GM12878 (cell line): ENCODE measurements around the gene ELL2. TPM values are rescaled to one million over a fixed set of nuclear protein-coding genes. Genes with fewer than 3 reads are reported as not detected.
A peak's percentile ranks its signal among the peaks of the same experiment; 100 is the strongest.

Source experiments
- ATAC-seq: fragments of 200-7000 bp; cut with Tn5 transposase; 3 replicates; pipeline ENCODE4 v1.9.1; 2020; ENCODE audit warnings: mild to moderate bottlenecking, moderate library complexity
- BruUV-seq: library from RNA; stranded (reverse); fragments of 400-500 nt; replicated peaks from 2 replicates; lab custom pipeline; 2021; lab: Mats Ljungman, UMichigan
- CTCF ChIA-PET: fragments of 300-600 bp; sonication (Branson Sonifier 250); formaldehyde crosslinking; extraction: SDS; loops from one replicate; lab custom pipeline; 2021; ENCODE audit warnings: inconsistent platforms; lab: Yijun Ruan, JAX
- POLR2A ChIA-PET: fragments of 350-600 bp; formaldehyde crosslinking; extraction: SDS; loops from one replicate; lab custom pipeline; 2021; ENCODE audit warnings: inconsistent platforms; lab: Charles Lee
- RAD21 ChIA-PET: fragments of 300-600 bp; sonication (Branson Sonifier 250); formaldehyde crosslinking; loops from one replicate; lab custom pipeline; 2023; ENCODE audit warnings: antibody characterized with exemption; ENCODE audit not compliant: unreplicated experiment; lab: Charles Lee
- SMC1A ChIA-PET: fragments of 300-600 bp; sonication (Branson Sonifier 250); formaldehyde crosslinking; loops from one replicate; lab custom pipeline; 2023; ENCODE audit not compliant: unreplicated experiment, uncharacterized antibody; lab: Charles Lee
- DNase-seq: peaks from one replicate; pipeline ENCODE4 v3.0.0-alpha.2; 2011; ENCODE audit warnings: low read depth, low spot score
- FAIRE-seq: peaks from 3 replicates; lab custom pipeline; 2011; peaks lifted over from hg19 to GRCh38; lab: Jason Lieb, UNC
- H2AFZ ChIP-seq: 2 replicates; pipeline ENCODE4 v1.6.0; 2011; ENCODE audit warnings: low read depth, low read length, control low read depth; ENCODE audit not compliant: control insufficient read depth
- H3K27ac ChIP-seq: 2 replicates; pipeline ENCODE4 v1.5.1; 2011; ENCODE audit warnings: control low read depth; ENCODE audit not compliant: control insufficient read depth, insufficient read depth
- H3K27me3 ChIP-seq, 2 experiments: replicated peaks in 1 of 2; 2 replicates each; pipeline versions ENCODE4 v1.6.0 to v1.6.1; 2011; ENCODE audit warnings: low read length in 1 of 2; ENCODE audit not compliant: control insufficient read depth in 2 of 2, insufficient read depth in 2 of 2
- H3K36me3 ChIP-seq, 2 experiments: 2 replicates each; pipeline ENCODE4 v1.5.1; 2011; ENCODE audit warnings: low read length in 1 of 2; ENCODE audit not compliant: control insufficient read depth in 2 of 2, insufficient read depth in 2 of 2
- H3K4me1 ChIP-seq: 2 replicates; pipeline ENCODE4 v1.6.1; 2011; ENCODE audit warnings: mild to moderate bottlenecking, low read length, moderate library complexity, mixed read lengths; ENCODE audit not compliant: control insufficient read depth, insufficient read depth
- H3K4me2 ChIP-seq: 2 replicates; pipeline ENCODE4 v1.6.0; 2011; ENCODE audit warnings: control low read depth; ENCODE audit not compliant: control insufficient read depth, insufficient read depth
- H3K4me3 ChIP-seq: fragments of 200-600 bp; sonication (generic); 2 replicates; pipeline ENCODE4 v1.5.1; 2016
- H3K79me2 ChIP-seq: 2 replicates; pipeline ENCODE4 v1.6.0; 2011; ENCODE audit warnings: low read length; ENCODE audit not compliant: control insufficient read depth, insufficient read depth
- H3K9ac ChIP-seq: 2 replicates; pipeline ENCODE4 v1.8.0; 2011; ENCODE audit warnings: low read length, control low read depth, mixed read lengths; ENCODE audit not compliant: control insufficient read depth, insufficient read depth
- H3K9me3 ChIP-seq: replicated peaks from 3 replicates; pipeline ENCODE4 v1.5.1; 2011; ENCODE audit warnings: mild to moderate bottlenecking, low read length; ENCODE audit not compliant: control insufficient read depth, insufficient read depth
- H4K20me1 ChIP-seq: 2 replicates; pipeline ENCODE4 v1.6.0; 2011; ENCODE audit not compliant: control insufficient read depth, insufficient read depth
- GABPA ChIP-seq: IDR thresholded peaks from 2 replicates; pipeline ENCODE4 v1.6.1; 2014; ENCODE audit warnings: antibody characterized with exemption, low read depth, mild to moderate bottlenecking, inconsistent platforms
- MTA3 ChIP-seq: IDR thresholded peaks from 2 replicates; pipeline ENCODE4 v1.6.1; 2012; ENCODE audit warnings: low read length, inconsistent platforms, borderline replicate concordance
- RUNX3 ChIP-seq: IDR thresholded peaks from 2 replicates; pipeline ENCODE4 v1.6.1; 2012; ENCODE audit warnings: low read length, inconsistent platforms
- WGBS: methylation state at CpG from one replicate; pipeline ENCODE4 v1.1.6; 2016; ENCODE audit warnings: low lambda C conversion rate; ENCODE audit not compliant: insufficient replicate concordance, insufficient coverage; ENCODE audit errors: missing lambda C conversion rate; 5-methylcytosine and 5-hydroxymethylcytosine counted together
- in situ Hi-C: fragments of 300-500 bp; cut with MboI; formaldehyde crosslinking; loops from 9 replicates; pipeline ENCODE4 v1.14.3; 2018; ENCODE audit warnings: mixed read lengths
- intact Hi-C: fragments of 100-400 bp; cut with micrococcal nuclease; formaldehyde crosslinking; loops from one replicate; pipeline ENCODE4 v1.14.2; 2022; ENCODE audit not compliant: unreplicated experiment
- polyA plus RNA-seq, 11 experiments: library from polyadenylated mRNA; depleted of rRNA in 4 of 11; unstranded in 6 of 11; stranded (reverse) in 5 of 11; fragments of >200 nt; fragmentation: Nextera tagmentation in 4 of 11; fragmentation: Illumina TruSeq in 1 of 11; extraction: Ambion mirVana in 4 of 11; extraction: Trizol in 1 of 11; gene quantifications; 1 replicate in 1 of 11; 2 replicates in 10 of 11; pipeline versions ENCODE4 v1.2.1 to v1.2.3, GENCODE V29; 2011 to 2016; ENCODE audit warnings: inconsistent platforms in 2 of 11, missing spikeins in 2 of 11, low read depth in 1 of 11
- total RNA-seq, 4 experiments: library from RNA; depleted of rRNA in 3 of 4; stranded (reverse); fragments of >200 nt in 3 of 4; fragmentation: Illumina TruSeq in 1 of 4; extraction: Trizol in 1 of 4; gene quantifications; 2 replicates each; pipeline versions ENCODE4 v1.2.1 to v1.2.3, GENCODE V29; 2013 to 2021
- TF ChIP-seq, protein P1 (sequence below): fragments of 450-650 bp; formaldehyde crosslinking; IDR thresholded peaks from 2 replicates; pipeline ENCODE4 v1.4.0; 2022; ENCODE audit warnings: mild to moderate bottlenecking, moderate library complexity
- TF ChIP-seq, protein P2 (sequence below): IDR thresholded peaks from 2 replicates; pipeline ENCODE4 v1.6.1; 2012; ENCODE audit warnings: improper control_type of control experiment, low read depth, low read length; ENCODE audit not compliant: insufficient replicate concordance

The ELL2 gene
- total and polyA plus RNA-seq, 10 of the 15 experiments (the other 5 are each of a cell fraction or from before 2014, with no cell fraction given), result 24.2 to 91.4 (median 57.4) TPM

DNA sequence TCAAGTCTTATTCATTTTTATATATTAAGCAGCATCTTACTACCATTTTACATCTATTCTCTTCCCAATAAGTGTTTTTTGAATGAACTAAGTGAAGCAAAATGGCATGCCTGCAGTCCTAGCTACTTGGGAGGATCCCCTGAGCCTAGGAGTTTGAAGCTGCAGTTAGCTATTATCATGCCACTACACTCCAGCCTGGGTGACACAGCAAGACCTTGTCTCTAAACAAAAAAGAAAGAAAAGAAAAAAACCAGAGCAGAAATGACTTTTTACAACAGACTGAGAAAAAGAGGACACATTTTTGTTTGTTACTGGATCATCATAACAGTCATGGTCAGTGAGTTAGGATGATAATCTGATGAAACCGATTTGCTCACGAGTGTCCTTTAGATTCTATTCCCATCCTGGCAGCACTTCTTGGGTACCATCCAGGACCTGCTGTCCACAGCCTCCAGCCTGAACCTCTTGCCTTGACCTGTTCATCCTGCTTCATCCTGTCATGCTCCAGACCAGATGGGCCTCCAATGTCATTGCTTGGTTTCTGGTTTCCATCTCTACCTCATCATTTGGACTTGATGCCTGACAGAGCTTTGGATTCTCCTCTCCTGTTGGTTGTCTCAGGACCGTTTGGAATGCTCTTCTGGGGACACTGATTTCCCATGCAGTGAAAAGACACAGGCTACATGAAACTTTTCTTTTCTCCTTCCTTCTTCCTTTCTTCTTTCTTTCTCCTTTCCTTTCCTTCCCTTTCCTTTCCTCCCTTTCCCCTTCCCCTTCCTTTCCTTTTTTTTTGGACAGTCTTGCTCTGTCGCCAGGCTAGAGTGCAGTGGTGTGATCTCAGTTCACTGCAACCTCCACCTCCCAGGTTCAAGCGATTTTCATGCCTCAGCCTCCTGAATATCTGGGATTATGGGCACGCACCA is 89.0 kb downstream of the ELL2 start:
- H2AFZ ChIP-seq, result no peak overlapping the region
- in situ Hi-C loops, result no loop called here
- RAD21 ChIA-PET, result interaction anchor here (1.0 to 5.6 kb wide), 9 partner anchors 12 to 465 kb away, joined by 3 to 36 read pairs (median 16); no protein-coding TSS in a partner anchor
- no TSS peak for BruUV-seq
- 59% methylated on average over 5 of the region's 6 CpGs for WGBS
- no peaks in the 10 kb centered on the region for H3K27me3 ChIP-seq
- no peaks in the 10 kb centered on the region for H3K36me3 ChIP-seq
- CTCF ChIA-PET, result interaction anchor here (0.6 to 3.8 kb wide), 10 partner anchors 8 to 572 kb away, joined by 3 to 23 read pairs (median 3); no protein-coding TSS in a partner anchor
- H3K79me2 ChIP-seq, result no peaks in the 10 kb centered on the region
- ATAC-seq, result no peak
- no peak overlapping the region for H3K4me2 ChIP-seq
- intact Hi-C loops, result no loop called here
- H3K27ac ChIP-seq, result no peak overlapping the region
- POLR2A ChIA-PET, result interaction anchor here (0.6 to 3.3 kb wide), 2 partner anchors 7 to 14 kb away, joined by 3 to 16 read pairs; no protein-coding TSS in a partner anchor
- H3K9ac ChIP-seq, result no peak overlapping the region
- no peak overlapping the region for H3K4me3 ChIP-seq
- H4K20me1 ChIP-seq, result no peaks in the 10 kb centered on the region
- peaks cover 22% of the 10 kb centered on the region for H3K4me1 ChIP-seq
- SMC1A ChIA-PET, result interaction anchor here (0.7 to 8.1 kb wide), 16 partner anchors 8 to 464 kb away, joined by 3 to 62 read pairs (median 6); no protein-coding TSS in a partner anchor
- no peak for TF ChIP-seq MTA3
- TF ChIP-seq, protein P1, sequence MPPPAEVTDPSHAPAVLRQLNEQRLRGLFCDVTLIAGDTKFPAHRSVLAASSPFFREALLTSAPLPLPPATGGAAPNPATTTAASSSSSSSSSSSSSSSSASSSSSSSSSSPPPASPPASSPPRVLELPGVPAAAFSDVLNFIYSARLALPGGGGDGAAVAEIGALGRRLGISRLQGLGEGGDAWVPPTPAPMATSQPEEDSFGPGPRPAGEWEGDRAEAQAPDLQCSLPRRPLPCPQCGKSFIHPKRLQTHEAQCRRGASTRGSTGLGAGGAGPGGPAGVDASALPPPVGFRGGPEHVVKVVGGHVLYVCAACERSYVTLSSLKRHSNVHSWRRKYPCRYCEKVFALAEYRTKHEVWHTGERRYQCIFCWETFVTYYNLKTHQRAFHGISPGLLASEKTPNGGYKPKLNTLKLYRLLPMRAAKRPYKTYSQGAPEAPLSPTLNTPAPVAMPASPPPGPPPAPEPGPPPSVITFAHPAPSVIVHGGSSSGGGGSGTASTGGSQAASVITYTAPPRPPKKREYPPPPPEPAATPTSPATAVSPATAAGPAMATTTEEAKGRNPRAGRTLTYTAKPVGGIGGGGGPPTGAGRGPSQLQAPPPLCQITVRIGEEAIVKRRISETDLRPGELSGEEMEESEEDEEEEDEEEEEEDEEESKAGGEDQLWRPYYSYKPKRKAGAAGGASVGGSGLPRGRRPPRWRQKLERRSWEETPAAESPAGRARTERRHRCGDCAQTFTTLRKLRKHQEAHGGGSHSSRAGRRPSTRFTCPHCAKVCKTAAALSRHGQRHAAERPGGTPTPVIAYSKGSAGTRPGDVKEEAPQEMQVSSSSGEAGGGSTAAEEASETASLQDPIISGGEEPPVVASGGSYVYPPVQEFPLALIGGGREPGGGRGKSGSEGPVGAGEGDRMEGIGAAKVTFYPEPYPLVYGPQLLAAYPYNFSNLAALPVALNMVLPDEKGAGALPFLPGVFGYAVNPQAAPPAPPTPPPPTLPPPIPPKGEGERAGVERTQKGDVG (CRISPR knock-in tag), result no peak
- TF ChIP-seq GABPA, result no peak
- no peak for TF ChIP-seq RUNX3
- TF ChIP-seq, protein P2, sequence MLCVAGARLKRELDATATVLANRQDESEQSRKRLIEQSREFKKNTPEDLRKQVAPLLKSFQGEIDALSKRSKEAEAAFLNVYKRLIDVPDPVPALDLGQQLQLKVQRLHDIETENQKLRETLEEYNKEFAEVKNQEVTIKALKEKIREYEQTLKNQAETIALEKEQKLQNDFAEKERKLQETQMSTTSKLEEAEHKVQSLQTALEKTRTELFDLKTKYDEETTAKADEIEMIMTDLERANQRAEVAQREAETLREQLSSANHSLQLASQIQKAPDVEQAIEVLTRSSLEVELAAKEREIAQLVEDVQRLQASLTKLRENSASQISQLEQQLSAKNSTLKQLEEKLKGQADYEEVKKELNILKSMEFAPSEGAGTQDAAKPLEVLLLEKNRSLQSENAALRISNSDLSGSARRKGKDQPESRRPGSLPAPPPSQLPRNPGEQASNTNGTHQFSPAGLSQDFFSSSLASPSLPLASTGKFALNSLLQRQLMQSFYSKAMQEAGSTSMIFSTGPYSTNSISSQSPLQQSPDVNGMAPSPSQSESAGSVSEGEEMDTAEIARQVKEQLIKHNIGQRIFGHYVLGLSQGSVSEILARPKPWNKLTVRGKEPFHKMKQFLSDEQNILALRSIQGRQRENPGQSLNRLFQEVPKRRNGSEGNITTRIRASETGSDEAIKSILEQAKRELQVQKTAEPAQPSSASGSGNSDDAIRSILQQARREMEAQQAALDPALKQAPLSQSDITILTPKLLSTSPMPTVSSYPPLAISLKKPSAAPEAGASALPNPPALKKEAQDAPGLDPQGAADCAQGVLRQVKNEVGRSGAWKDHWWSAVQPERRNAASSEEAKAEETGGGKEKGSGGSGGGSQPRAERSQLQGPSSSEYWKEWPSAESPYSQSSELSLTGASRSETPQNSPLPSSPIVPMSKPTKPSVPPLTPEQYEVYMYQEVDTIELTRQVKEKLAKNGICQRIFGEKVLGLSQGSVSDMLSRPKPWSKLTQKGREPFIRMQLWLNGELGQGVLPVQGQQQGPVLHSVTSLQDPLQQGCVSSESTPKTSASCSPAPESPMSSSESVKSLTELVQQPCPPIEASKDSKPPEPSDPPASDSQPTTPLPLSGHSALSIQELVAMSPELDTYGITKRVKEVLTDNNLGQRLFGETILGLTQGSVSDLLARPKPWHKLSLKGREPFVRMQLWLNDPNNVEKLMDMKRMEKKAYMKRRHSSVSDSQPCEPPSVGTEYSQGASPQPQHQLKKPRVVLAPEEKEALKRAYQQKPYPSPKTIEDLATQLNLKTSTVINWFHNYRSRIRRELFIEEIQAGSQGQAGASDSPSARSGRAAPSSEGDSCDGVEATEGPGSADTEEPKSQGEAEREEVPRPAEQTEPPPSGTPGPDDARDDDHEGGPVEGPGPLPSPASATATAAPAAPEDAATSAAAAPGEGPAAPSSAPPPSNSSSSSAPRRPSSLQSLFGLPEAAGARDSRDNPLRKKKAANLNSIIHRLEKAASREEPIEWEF, result no peak
- TF ChIP-seq, all 136 proteins: peak for 0
- FAIRE-seq, result peak; percentile 23
- no peak for DNase-seq
- H3K9me3 ChIP-seq, result no peaks in the 10 kb centered on the region; the same call in 2 of the 3 replicates
